ENCODE measurements around the gene COMP.
"Not testable (repeated sequence)": the region's sequence is repeated elsewhere in the genome, so short reads cannot be mapped to it uniquely, and the experiment has no call there.

Gene COMP

GRCh38 chr19:18828786-18829185 is 37.7 kb upstream of the COMP start:
- no peaks in the 10 kb centered on the region for H3K9me2 ChIP-seq (replicated peaks; ENCODE audit: low read depth, low read length)
- no peaks in the 10 kb centered on the region for H3K27me3 ChIP-seq (ENCODE audit: insufficient read depth, low read length, poor library complexity, severe bottlenecking)
- no peaks in the 10 kb centered on the region for H3K36me3 ChIP-seq (ENCODE audit: insufficient read depth, low read length)
- H2AFZ ChIP-seq (ENCODE audit: low read length) = no peak overlapping the region
- peaks cover 20% of the 10 kb centered on the region for H3K79me2 ChIP-seq (ENCODE audit: insufficient read depth, low read length)
- H3F3A ChIP-seq (ENCODE audit: low read depth) = no peaks in the 10 kb centered on the region
- peaks cover 15% of the 10 kb centered on the region for H4K20me1 ChIP-seq (ENCODE audit: insufficient read depth, low read length, poor library complexity, severe bottlenecking)
- no peak overlapping the region for H3K9ac ChIP-seq (ENCODE audit: low read depth, low read length, poor library complexity, severe bottlenecking)
- no peak overlapping the region for H3K4me2 ChIP-seq (ENCODE audit: low read depth, low read length, poor library complexity, severe bottlenecking)
- no peak for TF ChIP-seq CTCF (conservative IDR thresholded peaks at IDR 0.05; ENCODE audit: low read length)
- TF ChIP-seq EZH2phosphoT487 (IDR thresholded peaks at IDR 0.05; ENCODE audit: borderline replicate concordance) = no peak
- H3K4me3 ChIP-seq (ENCODE audit: low read length, poor library complexity, severe bottlenecking) = no peak overlapping the region
- peaks cover 7% of the 10 kb centered on the region for H3K4me1 ChIP-seq (ENCODE audit: insufficient read depth, low read length, poor library complexity, severe bottlenecking)
- H3K9me3 ChIP-seq (ENCODE audit: insufficient read depth, low read depth, low read length) = no peaks in the 10 kb centered on the region; the same call in 1 of the 2 replicates

- no peaks in the 10 kb centered on the region for H3K9me3 ChIP-seq (ENCODE audit: insufficient read depth, low read depth, low read length)
- H3K9ac ChIP-seq (ENCODE audit: low read depth, low read length, poor library complexity, severe bottlenecking) = no peak overlapping the region
- H3K4me2 ChIP-seq (ENCODE audit: low read depth, low read length, poor library complexity, severe bottlenecking) = no peak overlapping the region
- no peaks in the 10 kb centered on the region for H3K4me1 ChIP-seq (ENCODE audit: insufficient read depth, low read length, poor library complexity, severe bottlenecking)
- H3F3A ChIP-seq (ENCODE audit: low read depth) = no peaks in the 10 kb centered on the region
- H3K4me3 ChIP-seq (ENCODE audit: low read length, poor library complexity, severe bottlenecking) = no peak overlapping the region
- no peaks in the 10 kb centered on the region for H4K20me1 ChIP-seq (ENCODE audit: insufficient read depth, low read length, poor library complexity, severe bottlenecking)
- TF ChIP-seq EZH2phosphoT487 (IDR thresholded peaks at IDR 0.05; ENCODE audit: borderline replicate concordance) (no peak), CTCF (conservative IDR thresholded peaks at IDR 0.05; ENCODE audit: low read length) (no peak)
- H3K9me2 ChIP-seq (replicated peaks; ENCODE audit: low read depth, low read length) = no peaks in the 10 kb centered on the region
- H3K79me2 ChIP-seq (ENCODE audit: insufficient read depth, low read length) = no peaks in the 10 kb centered on the region
- H3K36me3 ChIP-seq (ENCODE audit: insufficient read depth, low read length) = no peaks in the 10 kb centered on the region
- H3K27me3 ChIP-seq (ENCODE audit: insufficient read depth, low read length, poor library complexity, severe bottlenecking) = no peaks in the 10 kb centered on the region
- no peak overlapping the region for H2AFZ ChIP-seq (ENCODE audit: low read length)
Measured at GRCh38 chr19:18817574-18817973, 26.5 kb upstream of the COMP start.

DNA sequence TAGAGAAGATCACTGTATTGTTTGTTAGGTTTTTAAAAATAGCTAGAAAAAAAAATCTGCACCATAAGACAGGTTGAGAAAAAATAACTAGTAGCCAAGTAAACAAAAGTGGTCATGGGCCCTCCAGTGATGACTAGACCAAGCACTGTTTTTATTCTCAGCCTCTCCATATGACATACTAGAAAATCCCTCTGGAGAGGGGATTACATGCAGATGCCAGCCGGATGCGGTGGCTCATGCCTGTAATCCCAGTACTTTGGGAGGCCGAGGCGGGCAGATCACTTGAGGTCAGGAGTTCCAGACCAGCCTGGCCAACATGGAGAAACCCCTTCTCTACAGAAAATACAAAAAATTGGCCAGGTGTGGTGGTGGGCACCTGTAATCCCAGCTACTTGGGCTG is 25.5 kb upstream of the COMP start:
- H3K4me1 ChIP-seq (ENCODE audit: insufficient read depth, low read length, poor library complexity, severe bottlenecking); H3K4me3 ChIP-seq (ENCODE audit: low read length, poor library complexity, severe bottlenecking); H3K9me3 ChIP-seq (ENCODE audit: insufficient read depth, low read depth, low read length); H3K9me2 ChIP-seq (replicated peaks; ENCODE audit: low read depth, low read length); H4K20me1 ChIP-seq (ENCODE audit: insufficient read depth, low read length, poor library complexity, severe bottlenecking); H3K9ac ChIP-seq (ENCODE audit: low read depth, low read length, poor library complexity, severe bottlenecking); H3K4me2 ChIP-seq (ENCODE audit: low read depth, low read length, poor library complexity, severe bottlenecking); H3K27me3 ChIP-seq (ENCODE audit: insufficient read depth, low read length, poor library complexity, severe bottlenecking); H2AFZ ChIP-seq (ENCODE audit: low read length); H3F3A ChIP-seq (ENCODE audit: low read depth); H3K36me3 ChIP-seq (ENCODE audit: insufficient read depth, low read length); H3K79me2 ChIP-seq (ENCODE audit: insufficient read depth, low read length): not testable (repeated sequence)

GRCh38 chr19:18815673-18816072 is 24.6 kb upstream of the COMP start:
- Histone ChIP-seq H3K9ac (ENCODE audit: low read depth, low read length, poor library complexity, severe bottlenecking) (no peak overlapping the region), H2AFZ (ENCODE audit: low read length) (no peak overlapping the region), H3K9me3 (ENCODE audit: insufficient read depth, low read depth, low read length) (no peaks in the 10 kb centered on the region), H3K9me2 (replicated peaks; ENCODE audit: low read depth, low read length) (no peaks in the 10 kb centered on the region), H4K20me1 (ENCODE audit: insufficient read depth, low read length, poor library complexity, severe bottlenecking) (no peaks in the 10 kb centered on the region), H3K4me3 (ENCODE audit: low read length, poor library complexity, severe bottlenecking) (no peak overlapping the region), H3K79me2 (ENCODE audit: insufficient read depth, low read length) (no peaks in the 10 kb centered on the region), H3F3A (ENCODE audit: low read depth) (no peaks in the 10 kb centered on the region), H3K4me1 (ENCODE audit: insufficient read depth, low read length, poor library complexity, severe bottlenecking) (no peaks in the 10 kb centered on the region), H3K27me3 (ENCODE audit: insufficient read depth, low read length, poor library complexity, severe bottlenecking) (no peaks in the 10 kb centered on the region), H3K4me2 (ENCODE audit: low read depth, low read length, poor library complexity, severe bottlenecking) (no peak overlapping the region), H3K36me3 (ENCODE audit: insufficient read depth, low read length) (no peaks in the 10 kb centered on the region)
- TF ChIP-seq CTCF (conservative IDR thresholded peaks at IDR 0.05; ENCODE audit: low read length) = no peak
- TF ChIP-seq EZH2phosphoT487 (IDR thresholded peaks at IDR 0.05; ENCODE audit: borderline replicate concordance) = no peak
